IPS DF 4.7 (cell line): ENCODE data around the gene CBY1.

Experiments
- DNase-seq: peaks from one replicate; pipeline ENCODE4 v3.0.0-alpha.2; 2013; ENCODE audit warnings: low spot score; ENCODE audit errors: extremely low read depth

CBY1 gene

DNA sequence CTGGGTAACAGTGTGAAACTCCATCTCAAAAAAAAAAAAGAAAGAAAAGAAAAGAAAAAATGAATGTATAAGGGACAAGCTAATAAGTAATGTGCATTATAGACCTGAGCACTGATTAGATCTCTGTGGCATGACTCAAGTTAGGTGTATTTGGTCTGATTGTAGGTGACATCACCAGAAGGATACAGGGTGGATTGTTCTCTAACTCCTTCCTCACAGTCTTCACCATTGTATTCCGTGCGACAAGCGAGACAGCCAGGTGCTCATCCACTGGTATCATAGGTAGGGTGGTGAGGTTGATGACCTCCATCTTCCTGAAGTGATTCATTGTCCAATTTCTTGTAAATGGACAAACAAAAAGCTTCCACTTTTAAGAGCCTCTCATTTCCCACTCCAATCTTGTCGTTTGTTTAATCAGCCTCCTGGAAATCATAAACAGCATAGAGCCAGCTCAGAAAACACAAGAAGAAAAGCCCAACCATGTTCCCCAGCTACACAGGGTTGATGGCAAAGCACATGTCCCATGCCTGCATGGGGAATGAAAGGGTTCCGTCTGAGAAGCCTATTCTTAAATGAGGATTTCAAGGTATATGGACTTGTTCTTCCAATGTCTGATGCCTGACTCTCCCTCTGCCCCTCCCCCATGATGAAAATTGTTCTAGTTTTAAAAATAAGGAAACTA is 6.5 kb upstream of the CBY1 start:
- no peak for DNase-seq

DNA sequence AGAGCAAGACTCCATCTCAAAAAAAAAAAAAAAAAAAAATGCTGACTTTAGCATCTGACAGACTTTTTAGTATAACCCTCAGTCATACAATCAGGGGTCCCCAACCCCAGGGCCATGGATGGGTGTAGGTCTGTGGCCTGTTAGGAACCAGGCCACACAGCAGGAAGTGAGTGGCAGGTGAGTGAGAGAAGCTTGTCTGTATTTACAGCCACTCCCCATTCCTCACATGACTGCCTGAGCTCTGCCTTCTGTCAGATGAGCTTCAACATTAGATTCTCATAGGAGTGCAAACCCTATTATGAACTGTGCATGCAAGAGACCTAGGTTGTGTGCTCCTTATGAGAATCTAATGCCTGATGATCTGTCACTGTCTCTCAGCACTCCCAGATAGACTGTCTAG is 3.6 kb upstream of the CBY1 start:
- no peak for DNase-seq

- no peak for DNase-seq
Observed at GRCh38 chr22:38653741-38654140, 2.7 kb upstream of the CBY1 start.

DNA sequence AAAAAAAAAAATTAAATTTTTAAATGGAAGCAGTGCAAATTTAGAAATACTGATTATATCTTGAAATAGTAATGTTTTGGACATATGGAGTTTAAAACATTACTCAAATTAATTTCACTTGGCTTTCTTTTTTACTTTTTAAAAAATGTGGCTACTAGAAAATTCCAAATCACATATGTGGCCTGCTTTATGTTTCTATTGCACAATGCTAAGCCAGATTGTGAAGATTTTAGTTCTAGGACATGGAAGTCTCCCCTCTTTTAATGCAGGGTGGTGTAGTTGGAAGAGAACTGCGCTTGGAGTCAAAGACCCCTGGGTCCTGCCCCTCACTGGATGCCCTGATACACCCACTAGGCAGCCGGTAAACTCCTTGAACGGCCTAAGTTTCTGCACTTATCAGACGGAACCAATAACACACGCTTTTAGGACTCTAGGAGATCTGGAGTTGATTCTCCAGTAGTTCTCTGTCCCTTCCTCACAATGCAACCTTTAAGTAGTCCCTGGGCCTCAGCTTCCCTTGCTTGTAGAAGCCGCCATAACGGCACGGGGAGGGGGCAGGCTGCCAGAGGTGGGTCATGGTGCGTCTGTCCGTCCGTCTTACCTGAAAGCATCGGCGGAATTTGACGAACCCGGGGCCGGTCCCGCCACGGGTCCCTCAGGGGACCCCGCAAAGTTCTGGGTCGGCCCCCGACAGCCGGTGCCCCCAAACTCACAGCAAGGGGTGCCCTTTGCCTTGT is 751 bp upstream of the CBY1 start:
- DNase-seq: no peak

GRCh38 chr22:38657045-38657909 is 839 bp downstream of the CBY1 start:
- no peak for DNase-seq

DNA sequence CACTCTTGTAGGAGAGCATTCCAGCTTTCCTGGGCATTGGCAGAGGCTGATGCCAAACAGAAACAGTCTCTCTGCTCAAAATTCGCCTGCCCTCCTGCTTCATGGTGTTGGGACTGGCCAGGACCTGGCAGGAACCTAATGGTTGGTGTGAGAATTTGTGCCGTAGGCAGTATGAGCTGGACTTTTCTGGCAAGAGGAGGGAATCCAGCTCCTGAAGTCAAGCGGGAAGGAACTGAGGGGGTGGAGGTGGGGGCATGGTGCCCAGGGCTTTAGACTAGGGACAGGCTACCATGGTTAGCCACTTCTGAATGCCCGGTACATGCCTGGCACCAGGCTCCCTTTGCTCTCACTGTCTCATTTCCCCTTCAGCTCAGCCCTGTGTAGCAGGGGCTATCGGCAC is 18.4 kb downstream of the CBY1 start:
- no peak for DNase-seq

DNA sequence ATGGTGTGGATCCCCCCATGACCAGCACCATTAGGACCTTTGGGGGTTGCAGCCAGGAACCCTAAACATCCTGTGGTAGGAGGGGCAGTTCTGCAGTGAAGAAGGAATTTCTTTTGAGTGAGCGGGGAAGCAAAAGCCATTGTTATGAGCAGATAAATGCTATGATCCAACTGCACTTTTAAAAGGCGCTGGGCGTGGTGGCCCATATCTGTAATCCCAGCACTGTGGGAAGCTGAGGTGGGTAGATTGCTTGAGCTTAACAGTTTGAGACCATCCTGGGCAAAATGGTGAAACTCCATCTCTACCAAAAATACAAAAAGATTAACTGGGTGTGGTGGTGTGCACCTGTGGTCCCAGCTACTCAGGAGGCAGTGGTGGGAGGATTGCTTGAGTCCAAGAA is 19.4 kb downstream of the CBY1 start:
- DNase-seq: no peak

DNA sequence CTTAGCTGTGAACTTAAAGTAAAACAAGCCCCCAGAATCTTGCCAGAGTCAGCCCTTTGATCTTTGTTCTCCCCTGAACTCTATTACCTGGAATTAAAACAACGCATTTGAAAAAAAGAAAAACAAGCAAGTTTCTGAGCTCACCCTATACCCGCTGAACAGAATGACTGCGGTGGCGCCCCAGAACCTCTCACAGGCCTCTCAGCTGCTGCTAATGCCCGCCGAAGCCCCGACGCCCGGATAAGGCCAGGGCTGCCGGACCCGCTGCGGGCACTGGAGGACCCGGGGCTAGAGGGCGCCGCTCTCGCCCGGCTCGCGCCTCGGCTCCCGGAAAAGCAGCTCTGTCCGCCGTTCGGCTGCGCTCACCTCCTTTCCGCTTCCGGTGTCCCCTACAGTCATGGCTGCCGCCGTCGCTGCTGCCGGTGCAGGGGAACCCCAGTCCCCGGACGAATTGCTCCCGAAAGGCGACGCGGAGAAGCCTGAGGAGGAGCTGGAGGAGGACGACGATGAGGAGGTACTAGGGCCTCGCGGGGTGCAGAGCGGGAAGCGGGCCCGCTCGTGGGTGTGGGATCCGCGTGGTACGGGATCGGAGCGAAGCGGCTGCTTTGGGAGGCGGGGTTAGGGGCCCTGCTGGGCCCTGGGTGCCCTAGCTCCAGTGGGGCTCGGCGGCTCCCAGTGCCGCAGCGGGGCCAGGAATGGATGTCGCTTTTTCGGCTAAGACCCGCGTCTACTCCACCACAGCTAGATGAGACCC is 25.3 kb downstream of the CBY1 start, which contains the start of gene TOMM22:
Gene TOMM22 (plus strand): TSS at position 376 of the 754 bp plus-strand sequence. CDS start 22 bp downstream, at position 398.
- DNase-seq: no peak

DNA sequence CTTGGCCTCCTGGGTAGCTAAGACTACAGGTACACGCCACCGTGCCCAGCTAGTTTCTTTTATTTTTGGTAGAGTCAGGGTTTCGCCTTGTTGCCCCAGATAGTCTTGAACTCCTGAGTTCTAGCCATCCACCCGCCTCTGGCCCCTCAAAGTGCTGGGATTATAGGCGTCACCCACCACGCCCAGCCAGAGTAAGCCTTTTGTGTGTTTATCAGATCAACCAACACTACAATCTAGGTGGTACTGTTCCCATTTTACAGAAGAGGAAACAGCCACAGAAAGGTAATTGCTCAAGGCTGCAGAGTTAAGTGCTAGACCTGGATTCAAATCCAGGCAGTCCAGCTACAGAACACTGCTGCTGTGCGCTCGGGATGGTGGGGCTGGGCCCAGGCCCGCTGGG is 28.5 kb downstream of the CBY1 start:
- no peak for DNase-seq

GRCh38 chr22:38685761-38686160 is 29.3 kb downstream of the CBY1 start:
- no peak for DNase-seq

DNA sequence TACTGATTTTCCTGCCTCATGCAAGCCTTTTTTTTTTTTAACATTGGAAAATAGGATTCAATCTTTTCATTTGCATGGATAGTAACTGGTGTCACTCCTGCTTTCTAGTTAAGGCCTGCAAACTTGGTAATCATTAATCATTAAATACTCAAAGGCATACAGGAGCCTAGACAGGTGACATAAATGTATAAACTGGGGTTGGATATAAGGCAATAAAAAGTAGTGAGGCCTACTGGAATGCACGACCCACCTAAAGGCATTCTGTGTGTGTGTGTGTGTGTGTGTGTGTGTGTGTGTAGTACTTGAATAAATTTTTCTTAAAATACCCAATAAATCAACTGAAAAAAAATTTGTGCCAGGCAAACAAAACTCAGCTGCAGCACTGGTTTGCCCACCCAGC is 33.2 kb downstream of the CBY1 start:
- no peak for DNase-seq

- DNase-seq: no peak
Observed at GRCh38 chr22:38694049-38694448, 37.6 kb downstream of the CBY1 start.

DNA sequence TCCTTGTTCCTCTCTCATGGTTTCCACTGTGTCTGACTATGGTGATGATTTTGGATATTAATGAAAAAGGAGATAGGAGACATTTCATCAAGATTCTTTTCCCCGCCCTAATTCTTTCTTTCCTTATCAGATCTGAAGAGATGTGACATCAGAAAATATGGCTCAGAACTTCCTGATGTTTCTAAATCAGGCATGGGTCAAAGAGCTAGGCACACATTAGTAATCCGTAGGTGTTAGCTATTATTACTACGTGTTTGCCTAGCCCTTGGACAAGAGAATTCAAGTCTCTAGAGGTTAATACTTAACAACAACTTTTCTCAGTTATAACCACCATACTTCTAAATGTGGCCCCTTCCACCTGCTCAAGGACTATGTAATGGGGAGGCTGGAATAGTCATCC is 38.5 kb downstream of the CBY1 start:
- no peak for DNase-seq

GRCh38 chr22:38696606-38697424 is 40.4 kb downstream of the CBY1 start:
- DNase-seq: no peak

DNA sequence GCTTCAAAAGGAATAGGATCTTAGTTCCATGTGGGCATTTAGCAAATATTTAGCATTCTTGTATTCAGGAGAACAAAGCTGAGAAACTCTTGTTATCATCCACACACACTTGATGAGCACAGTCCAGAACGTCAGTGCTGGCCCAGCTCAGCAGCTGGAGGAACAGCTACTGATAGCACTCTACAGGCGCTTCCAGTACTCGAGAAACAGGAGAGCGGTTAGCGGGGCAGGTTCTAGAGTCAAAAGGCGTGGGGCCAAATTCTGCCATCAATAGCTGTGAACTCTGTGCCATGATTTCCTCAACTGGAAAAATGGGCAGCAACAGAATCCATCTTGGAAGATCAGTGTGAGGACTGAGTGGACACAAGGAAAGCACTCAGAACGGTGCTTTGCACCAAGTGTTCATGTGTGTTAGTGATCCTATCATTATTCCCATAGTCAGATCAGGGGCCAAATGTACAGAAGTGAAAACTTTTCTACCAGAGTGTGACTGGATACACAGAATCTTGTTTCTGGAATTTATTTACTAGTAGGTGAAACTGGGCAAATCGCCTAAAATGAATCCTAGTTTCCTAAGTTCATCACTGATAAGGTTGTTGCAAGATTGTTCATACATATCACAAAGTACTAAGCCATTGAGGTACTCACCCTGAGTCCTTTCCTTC is 41.1 kb downstream of the CBY1 start:
- no peak for DNase-seq

DNA sequence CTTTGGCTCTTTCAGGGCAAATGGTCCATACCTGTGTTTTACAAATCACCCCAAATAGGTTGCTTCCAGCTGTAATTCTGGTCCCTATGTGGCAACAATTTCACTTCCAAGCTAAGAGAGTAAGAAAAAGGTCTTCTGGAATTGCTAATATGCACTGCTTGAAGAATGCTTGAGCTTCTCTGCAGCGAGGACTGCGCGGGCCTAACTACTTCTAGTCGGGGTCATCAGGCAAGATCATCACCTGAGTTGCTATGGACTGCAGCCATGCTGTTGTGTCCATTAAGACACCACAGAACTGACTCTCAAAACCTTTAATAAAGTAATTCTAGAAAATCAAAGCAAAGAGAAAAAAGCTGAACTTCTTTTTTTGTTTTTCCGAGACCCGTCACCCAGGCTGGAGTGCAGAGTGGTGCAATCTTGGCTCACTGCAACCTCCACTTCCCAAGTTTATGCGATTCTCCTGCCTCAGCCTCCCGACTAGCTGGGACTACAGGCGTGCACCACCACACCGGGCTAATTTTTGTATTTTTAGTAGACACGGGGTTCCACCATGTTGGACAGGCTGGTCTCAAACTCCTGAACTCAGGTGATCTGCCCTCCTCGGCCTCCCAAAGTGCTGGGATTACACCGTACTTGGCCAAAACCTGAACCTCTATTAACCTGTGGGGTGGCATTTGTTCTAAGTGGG is 42.1 kb downstream of the CBY1 start:
- no peak for DNase-seq

DNA sequence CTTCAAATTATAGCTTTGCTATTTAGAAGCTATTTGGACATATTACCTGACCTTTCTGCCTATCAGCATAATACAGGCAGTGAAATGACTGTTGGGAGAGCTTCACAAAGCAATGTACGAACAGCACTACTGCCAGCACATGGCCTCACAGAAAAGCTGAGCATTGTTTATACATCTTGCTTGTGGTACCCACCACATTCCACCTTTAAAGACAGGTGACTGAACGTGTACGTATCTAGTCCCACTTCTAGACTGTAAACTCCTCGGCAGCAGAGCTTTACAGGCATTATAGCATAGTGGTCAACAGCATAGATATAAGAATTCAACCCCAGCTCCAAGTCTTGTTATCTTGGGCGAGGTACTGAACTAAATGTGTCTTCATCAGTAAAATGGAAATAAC is 42.7 kb downstream of the CBY1 start:
- DNase-seq: no peak

DNA sequence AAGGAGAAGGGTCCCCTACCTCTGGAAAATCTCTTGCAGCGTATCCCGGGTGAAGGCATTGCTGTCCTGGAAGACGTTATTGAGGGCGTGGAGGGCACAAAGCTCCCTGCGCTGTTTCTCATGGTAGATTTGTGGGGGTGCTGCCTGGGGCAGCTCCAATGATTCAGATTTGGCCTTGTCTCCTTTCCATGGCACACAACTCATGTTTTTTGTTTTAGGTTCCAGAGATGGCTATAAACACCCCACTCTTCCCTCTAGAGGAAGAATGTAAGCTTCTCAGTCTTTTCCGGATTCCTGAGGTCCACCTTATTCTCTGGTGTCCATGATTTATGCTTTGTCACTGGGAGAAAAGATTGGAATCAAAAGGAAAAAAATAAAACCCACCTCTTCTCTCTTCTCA is 43.3 kb downstream of the CBY1 start:
- DNase-seq: no peak

DNA sequence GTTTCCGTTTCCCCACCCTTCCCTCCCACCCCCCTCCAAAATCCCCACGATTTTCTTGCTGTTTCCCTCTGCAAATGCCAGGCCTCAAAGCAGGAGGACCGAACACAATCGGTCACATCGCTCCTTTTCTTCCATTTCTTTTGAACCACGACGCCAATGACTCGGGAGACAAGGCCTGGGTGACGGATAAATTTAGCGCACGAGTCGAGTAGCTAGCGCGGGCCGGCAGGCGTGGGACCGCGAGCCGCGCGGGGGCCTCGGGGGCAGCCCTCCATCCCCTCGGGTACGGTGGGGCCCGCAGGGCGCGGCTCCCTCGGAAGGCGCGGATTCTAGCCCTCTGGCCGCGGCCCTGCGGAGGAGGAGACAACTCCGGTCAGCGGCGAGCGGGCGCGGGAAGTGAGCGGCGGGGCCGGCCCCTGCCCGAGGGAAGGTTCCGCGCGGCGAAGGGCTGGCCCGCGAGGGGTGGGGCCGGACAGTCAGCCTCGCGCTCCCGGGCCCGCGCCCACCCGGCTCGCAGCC is 43.9 kb downstream of the CBY1 start:
- DNase-seq: no peak
